ENCODE measurements around the gene COL16A1.

Gene COL16A1

DNA sequence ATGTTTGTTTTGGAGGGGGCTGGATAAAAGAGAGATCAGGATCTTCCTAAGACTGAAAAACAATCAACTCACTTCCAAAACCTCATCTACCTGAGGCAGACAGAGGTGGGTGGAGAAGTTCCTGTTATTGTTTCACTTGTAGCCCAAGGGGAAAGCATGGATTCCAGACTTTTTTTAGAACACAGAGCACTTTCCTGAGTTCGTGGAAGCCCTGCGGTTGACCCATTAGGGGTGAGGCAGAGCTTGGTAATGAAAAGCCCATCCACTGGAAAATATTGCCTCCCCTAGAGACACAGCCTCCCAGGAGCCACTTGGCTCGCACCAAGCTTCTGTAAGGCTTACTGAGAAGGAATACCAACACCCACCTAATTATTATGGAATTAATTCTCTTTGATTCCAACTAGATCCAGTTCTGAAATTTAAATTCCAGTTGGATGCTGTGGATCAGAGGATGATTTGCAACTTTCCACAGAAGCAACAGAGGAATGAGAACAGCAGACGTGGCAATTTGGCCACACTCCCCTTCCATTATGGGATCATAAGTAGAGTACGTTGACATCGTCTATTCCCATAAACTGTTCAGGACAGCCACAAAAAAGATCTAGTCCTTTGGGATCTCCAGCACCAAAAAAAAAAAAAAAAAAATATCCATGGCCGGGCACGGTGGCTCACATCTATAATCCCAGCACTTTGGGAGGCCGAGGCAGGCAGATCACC lies 55.0 kb downstream of the COL16A1 start (continued):
- TF ChIP-seq, protein P1, sequence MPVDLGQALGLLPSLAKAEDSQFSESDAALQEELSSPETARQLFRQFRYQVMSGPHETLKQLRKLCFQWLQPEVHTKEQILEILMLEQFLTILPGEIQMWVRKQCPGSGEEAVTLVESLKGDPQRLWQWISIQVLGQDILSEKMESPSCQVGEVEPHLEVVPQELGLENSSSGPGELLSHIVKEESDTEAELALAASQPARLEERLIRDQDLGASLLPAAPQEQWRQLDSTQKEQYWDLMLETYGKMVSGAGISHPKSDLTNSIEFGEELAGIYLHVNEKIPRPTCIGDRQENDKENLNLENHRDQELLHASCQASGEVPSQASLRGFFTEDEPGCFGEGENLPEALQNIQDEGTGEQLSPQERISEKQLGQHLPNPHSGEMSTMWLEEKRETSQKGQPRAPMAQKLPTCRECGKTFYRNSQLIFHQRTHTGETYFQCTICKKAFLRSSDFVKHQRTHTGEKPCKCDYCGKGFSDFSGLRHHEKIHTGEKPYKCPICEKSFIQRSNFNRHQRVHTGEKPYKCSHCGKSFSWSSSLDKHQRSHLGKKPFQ (tag by site-specific recombination; IDR thresholded peaks at IDR 0.05) = no peak
- TF ChIP-seq ZBTB21 (tag by site-specific recombination; IDR thresholded peaks at IDR 0.05) = no peak

DNA sequence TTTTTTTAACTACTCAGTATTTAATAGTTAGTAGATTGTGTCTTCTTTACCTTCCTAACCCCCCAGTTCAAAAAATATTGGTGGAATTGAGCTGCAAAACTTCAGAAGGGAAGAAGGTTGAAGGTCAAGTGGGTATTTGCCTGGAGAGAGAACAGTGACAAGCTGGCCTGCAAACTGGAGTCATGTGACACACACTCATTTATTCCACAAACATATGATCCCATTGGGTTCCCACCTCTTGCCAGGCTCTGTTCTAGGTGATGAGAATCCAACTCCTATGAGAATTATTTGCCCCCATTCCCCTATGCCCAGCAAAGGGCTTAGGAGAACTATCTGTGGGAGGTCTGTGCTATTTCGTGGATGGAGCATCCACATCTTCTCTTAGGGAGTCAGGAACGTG lies 55.6 kb downstream of the COL16A1 start:
- TF ChIP-seq SCRT1 (tag by site-specific recombination; IDR thresholded peaks at IDR 0.05; ENCODE audit: borderline replicate concordance) (no peak), ZNF335 (tag by site-specific recombination; conservative IDR thresholded peaks at IDR 0.05) (peak; percentile 42; the same call in 1 of the 2 replicates)
- POLR2A ChIA-PET = no interaction called here
- no peak overlapping the region for H3K4me3 ChIP-seq (ENCODE audit: low read depth, low read length)
- no peaks in the 10 kb centered on the region for H3K9me3 ChIP-seq (ENCODE audit: control insufficient read depth, insufficient read depth, low read depth, low read length)
- H3K27ac ChIP-seq (ENCODE audit: extremely low read depth, low read depth, low read length) = no peak overlapping the region
- H3K36me3 ChIP-seq (ENCODE audit: control insufficient read depth in 2 of 2, insufficient read depth in 1 of 2, low read length in 2 of 2) = no peaks in the 10 kb centered on the region
- CTCF ChIA-PET = interaction anchor here (0.7 to 0.9 kb wide), 2 partner anchors 15 to 65 kb away, joined by 4 to 5 read pairs; no protein-coding TSS in a partner anchor
- no peaks in the 10 kb centered on the region for H3K4me1 ChIP-seq (ENCODE audit: control insufficient read depth, insufficient read depth, low read length)

DNA sequence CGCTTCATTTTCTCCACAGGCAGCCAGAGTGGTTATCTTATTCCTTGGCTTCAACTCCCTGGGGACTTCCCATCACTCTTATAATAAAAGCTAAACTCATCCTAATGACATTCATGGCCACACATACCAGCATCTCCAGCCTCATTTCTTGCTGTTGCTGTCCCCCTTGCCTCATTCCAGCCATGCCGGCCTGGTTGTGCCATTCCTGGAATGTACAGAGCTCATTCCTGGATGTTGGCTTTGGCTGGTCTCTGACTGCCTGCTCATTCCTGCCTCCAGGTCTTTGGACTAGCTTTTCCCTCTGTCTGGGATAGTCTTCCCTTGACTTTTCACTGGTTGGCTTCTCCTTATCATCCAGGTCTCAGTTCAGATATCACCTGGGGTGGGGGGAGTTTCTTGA lies 56.7 kb downstream of the COL16A1 start:
- Histone ChIP-seq H3K36me3 (ENCODE audit: control insufficient read depth in 2 of 2, insufficient read depth in 1 of 2, low read length in 2 of 2) (peaks cover 0 to 7% of the 10 kb centered on the region in 2 experiments; a peak in 1 of 3 replicates), H3K4me1 (ENCODE audit: control insufficient read depth, insufficient read depth, low read length) (no peaks in the 10 kb centered on the region), H3K4me3 (ENCODE audit: low read depth, low read length) (no peak overlapping the region), H3K9me3 (ENCODE audit: control insufficient read depth, insufficient read depth, low read depth, low read length) (no peaks in the 10 kb centered on the region), H3K27ac (ENCODE audit: extremely low read depth, low read depth, low read length) (no peak overlapping the region)
- ChIA-PET POLR2A (no interaction called here), CTCF (interaction anchor here (1.6 kb wide), 2 partner anchors 17 to 98 kb away, joined by 4 to 7 read pairs; no protein-coding TSS in a partner anchor)
- TF ChIP-seq ZNF664 (tag by site-specific recombination; IDR thresholded peaks at IDR 0.05) = no peak
- TF ChIP-seq, protein P2, sequence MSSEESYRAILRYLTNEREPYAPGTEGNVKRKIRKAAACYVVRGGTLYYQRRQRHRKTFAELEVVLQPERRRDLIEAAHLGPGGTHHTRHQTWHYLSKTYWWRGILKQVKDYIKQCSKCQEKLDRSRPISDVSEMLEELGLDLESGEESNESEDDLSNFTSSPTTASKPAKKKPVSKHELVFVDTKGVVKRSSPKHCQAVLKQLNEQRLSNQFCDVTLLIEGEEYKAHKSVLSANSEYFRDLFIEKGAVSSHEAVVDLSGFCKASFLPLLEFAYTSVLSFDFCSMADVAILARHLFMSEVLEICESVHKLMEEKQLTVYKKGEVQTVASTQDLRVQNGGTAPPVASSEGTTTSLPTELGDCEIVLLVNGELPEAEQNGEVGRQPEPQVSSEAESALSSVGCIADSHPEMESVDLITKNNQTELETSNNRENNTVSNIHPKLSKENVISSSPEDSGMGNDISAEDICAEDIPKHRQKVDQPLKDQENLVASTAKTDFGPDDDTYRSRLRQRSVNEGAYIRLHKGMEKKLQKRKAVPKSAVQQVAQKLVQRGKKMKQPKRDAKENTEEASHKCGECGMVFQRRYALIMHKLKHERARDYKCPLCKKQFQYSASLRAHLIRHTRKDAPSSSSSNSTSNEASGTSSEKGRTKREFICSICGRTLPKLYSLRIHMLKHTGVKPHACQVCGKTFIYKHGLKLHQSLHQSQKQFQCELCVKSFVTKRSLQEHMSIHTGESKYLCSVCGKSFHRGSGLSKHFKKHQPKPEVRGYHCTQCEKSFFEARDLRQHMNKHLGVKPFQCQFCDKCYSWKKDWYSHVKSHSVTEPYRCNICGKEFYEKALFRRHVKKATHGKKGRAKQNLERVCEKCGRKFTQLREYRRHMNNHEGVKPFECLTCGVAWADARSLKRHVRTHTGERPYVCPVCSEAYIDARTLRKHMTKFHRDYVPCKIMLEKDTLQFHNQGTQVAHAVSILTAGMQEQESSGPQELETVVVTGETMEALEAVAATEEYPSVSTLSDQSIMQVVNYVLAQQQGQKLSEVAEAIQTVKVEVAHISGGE (tag by site-specific recombination; conservative IDR thresholded peaks at IDR 0.05; ENCODE audit: low read depth) = no peak
- no peak for TF ChIP-seq ZSCAN16 (tag by site-specific recombination; IDR thresholded peaks at IDR 0.05)
- TF ChIP-seq ZBTB20 (tag by site-specific recombination; IDR thresholded peaks at IDR 0.05) = no peak

DNA sequence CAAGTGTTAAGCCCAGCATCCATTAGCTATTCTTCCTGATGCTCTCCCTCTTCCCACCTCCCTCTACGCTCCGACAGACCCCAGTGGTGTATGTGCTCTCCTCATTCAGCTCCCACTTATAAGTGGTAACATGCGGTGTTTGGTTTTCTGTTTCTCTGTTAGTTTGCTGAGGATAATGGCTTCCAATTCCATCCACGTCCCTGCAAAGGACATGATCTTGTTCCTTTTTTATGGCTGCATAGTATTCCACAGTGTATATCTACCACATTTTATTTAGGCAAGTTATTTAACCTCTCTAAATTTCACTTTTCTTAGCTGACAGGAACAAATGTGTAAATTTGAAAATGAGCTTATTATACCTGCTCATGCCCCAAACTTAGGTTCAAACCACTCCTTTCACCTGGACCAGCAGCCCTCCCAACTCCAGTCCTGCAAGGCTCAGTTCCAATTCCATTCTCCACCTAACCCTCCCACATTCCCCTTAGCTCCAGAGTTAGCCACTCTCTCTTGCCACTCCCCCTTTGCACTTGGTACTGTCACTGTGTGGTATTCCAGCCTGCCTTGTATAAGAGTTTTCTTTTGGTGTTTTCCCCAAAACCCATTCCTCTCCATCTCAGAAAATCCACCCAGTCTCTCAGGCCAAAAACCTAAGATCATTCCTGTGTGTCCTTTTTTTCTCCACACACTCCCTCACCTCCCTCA lies 57.4 kb downstream of the COL16A1 start:
- Histone ChIP-seq H3K9me3 (ENCODE audit: control insufficient read depth, insufficient read depth, low read depth, low read length) (no peaks in the 10 kb centered on the region), H3K36me3 (ENCODE audit: control insufficient read depth in 2 of 2, insufficient read depth in 1 of 2, low read length in 2 of 2) (peaks cover 0 to 10% of the 10 kb centered on the region in 2 experiments; a peak in 1 of 3 replicates), H3K27ac (ENCODE audit: extremely low read depth, low read depth, low read length) (no peak overlapping the region), H3K4me1 (ENCODE audit: control insufficient read depth, insufficient read depth, low read length) (no peaks in the 10 kb centered on the region), H3K4me3 (ENCODE audit: low read depth, low read length) (no peak overlapping the region)
- ChIA-PET CTCF (interaction anchor here (0.8 to 1.6 kb wide), 3 partner anchors 18 to 143 kb away, joined by 3 to 7 read pairs (median 4); no protein-coding TSS in a partner anchor), POLR2A (no interaction called here)
- no peak for TF ChIP-seq HOXC10 (CRISPR knock-in tag; IDR thresholded peaks at IDR 0.05)
- no peak for TF ChIP-seq ZNF19 (tag by site-specific recombination; IDR thresholded peaks at IDR 0.05; ENCODE audit: low read depth)
- no peak for TF ChIP-seq ZNF155 (tag by site-specific recombination; IDR thresholded peaks at IDR 0.05)
- no peak for TF ChIP-seq ZBTB48 (tag by site-specific recombination; IDR thresholded peaks at IDR 0.05)
- no peak for TF ChIP-seq ZNF670 (tag by site-specific recombination; IDR thresholded peaks at IDR 0.05; ENCODE audit: low read depth)
- TF ChIP-seq ZNF626 (tag by site-specific recombination; IDR thresholded peaks at IDR 0.05) = no peak
- no peak for TF ChIP-seq ZNF621 (tag by site-specific recombination; IDR thresholded peaks at IDR 0.05)
- TF ChIP-seq, protein P3, sequence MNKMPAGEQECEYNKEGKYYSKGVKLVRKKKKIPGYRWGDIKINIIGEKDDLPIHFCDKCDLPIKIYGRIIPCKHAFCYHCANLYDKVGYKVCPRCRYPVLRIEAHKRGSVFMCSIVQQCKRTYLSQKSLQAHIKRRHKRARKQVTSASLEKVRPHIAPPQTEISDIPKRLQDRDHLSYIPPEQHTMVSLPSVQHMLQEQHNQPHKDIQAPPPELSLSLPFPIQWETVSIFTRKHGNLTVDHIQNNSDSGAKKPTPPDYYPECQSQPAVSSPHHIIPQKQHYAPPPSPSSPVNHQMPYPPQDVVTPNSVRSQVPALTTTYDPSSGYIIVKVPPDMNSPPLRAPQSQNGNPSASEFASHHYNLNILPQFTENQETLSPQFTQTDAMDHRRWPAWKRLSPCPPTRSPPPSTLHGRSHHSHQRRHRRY (tag by site-specific recombination; IDR thresholded peaks at IDR 0.05) = no peak
- TF ChIP-seq, protein P4, sequence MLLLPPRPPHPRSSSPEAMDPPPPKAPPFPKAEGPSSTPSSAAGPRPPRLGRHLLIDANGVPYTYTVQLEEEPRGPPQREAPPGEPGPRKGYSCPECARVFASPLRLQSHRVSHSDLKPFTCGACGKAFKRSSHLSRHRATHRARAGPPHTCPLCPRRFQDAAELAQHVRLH (tag by site-specific recombination; IDR thresholded peaks at IDR 0.05) = peak; percentile 83
- TF ChIP-seq ZNF121 (tag by site-specific recombination; IDR thresholded peaks at IDR 0.05) = no peak
- no peak for TF ChIP-seq ZNF677 (tag by site-specific recombination; IDR thresholded peaks at IDR 0.05)
- no peak for TF ChIP-seq ZNF37A (tag by site-specific recombination; IDR thresholded peaks at IDR 0.05)
- 0 out of 2 replicates have a peak, but pooled peaks have one; percentile 13 for TF ChIP-seq SP7 (tag by site-specific recombination; IDR thresholded peaks at IDR 0.05)
